NCI-H2196 treated with DMSO at 0.1 percent for 48 hours (cell line): ENCODE data around the gene RBP2.
"Not testable (repeated sequence)": the region's sequence is repeated elsewhere in the genome, so short reads cannot be mapped to it uniquely, and the experiment has no call there.

ENCODE experiments used
- DNase-seq: peaks from one replicate; lab custom pipeline; 2025; ENCODE audit not compliant: unreplicated experiment; lab: John Stamatoyannopoulos, UW

Gene RBP2

GRCh38 chr3:139444446-139444845, 31.9 kb downstream of the RBP2 start:
- no peak for DNase-seq

GRCh38 chr3:139443186-139443585, 33.1 kb downstream of the RBP2 start:
- no peak for DNase-seq

GRCh38 chr3:139441656-139442055, 34.7 kb downstream of the RBP2 start:
- no peak for DNase-seq

- DNase-seq: no peak
These were observed 35.4 kb downstream of the RBP2 start for GRCh38 chr3:139440639-139441556.

GRCh38 chr3:139439278-139439677, 37.0 kb downstream of the RBP2 start:
- DNase-seq: no peak

GRCh38 chr3:139434764-139435307, 41.5 kb downstream of the RBP2 start:
- DNase-seq: no peak

- no peak for DNase-seq
These were observed 42.1 kb downstream of the RBP2 start for GRCh38 chr3:139434228-139434627.

GRCh38 chr3:139433089-139433488, 43.2 kb downstream of the RBP2 start:
- DNase-seq: no peak

- no peak for DNase-seq
These were observed 45.8 kb downstream of the RBP2 start for GRCh38 chr3:139430493-139430892.

GRCh38 chr3:139427283-139428060, 48.8 kb downstream of the RBP2 start:
- peak; percentile 86 for DNase-seq

GRCh38 chr3:139425745-139426400, 50.4 kb downstream of the RBP2 start:
- DNase-seq: no peak

GRCh38 chr3:139423232-139423631, 53.1 kb downstream of the RBP2 start:
- DNase-seq: no peak

GRCh38 chr3:139421460-139421859, 54.9 kb downstream of the RBP2 start:
- DNase-seq: no peak

- DNase-seq: no peak
These were observed 55.3 kb downstream of the RBP2 start for GRCh38 chr3:139421040-139421439.

GRCh38 chr3:139418144-139418543, 58.2 kb downstream of the RBP2 start:
- no peak for DNase-seq

GRCh38 chr3:139416275-139416674, 60.0 kb downstream of the RBP2 start:
- DNase-seq: no peak

GRCh38 chr3:139414608-139415224, 61.6 kb downstream of the RBP2 start:
- no peak for DNase-seq

GRCh38 chr3:139412891-139413290, 63.4 kb downstream of the RBP2 start:
- DNase-seq: not testable (repeated sequence)
